Gastrocnemius medialis (tissue), 4 donors: ENCODE data around the gene NCEH1. TPM values are rescaled to one million over a fixed set of nuclear protein-coding genes. Genes with fewer than 3 reads are reported as not detected.

Source experiments
- ATAC-seq, 2 donors: fragments of 150-250 bp; one replicate each; pipeline ENCODE4 v1.9.1; 2016
- DNase-seq, 2 donors: peaks; one replicate each; pipeline ENCODE4 v3.0.0-alpha.2; 2019
- H3K27ac ChIP-seq, 4 donors: fragments of 200-600 bp; sonication (generic); 1 replicate in 1 of 4; 2 replicates in 3 of 4; pipeline ENCODE4 v1.5.1; 2016 to 2018; ENCODE audit warnings: mild to moderate bottlenecking in 2 of 4, moderate library complexity in 1 of 4
- H3K27me3 ChIP-seq, 3 donors: fragments of 200-600 bp; sonication (generic) in 2 of 3; 1 replicate in 1 of 3; 2 replicates in 2 of 3; pipeline versions ENCODE4 v1.5.1 to v1.6.0; 2016 to 2019; ENCODE audit warnings: mild to moderate bottlenecking in 1 of 3, moderate library complexity in 1 of 3
- H3K36me3 ChIP-seq, 2 donors: fragments of 200-600 bp; sonication (generic) in 1 of 2; one replicate each; pipeline ENCODE4 v1.5.1; 2017 to 2018
- H3K4me1 ChIP-seq, 2 donors: fragments of 200-600 bp; sonication (generic) in 1 of 2; one replicate each; pipeline ENCODE4 v1.5.1; 2016 to 2017; ENCODE audit warnings: mild to moderate bottlenecking in 2 of 2
- H3K4me3 ChIP-seq, 4 donors: fragments of 200-600 bp; sonication (generic) in 3 of 4; 1 replicate in 1 of 4; 2 replicates in 3 of 4; pipeline ENCODE4 v1.5.1; 2016 to 2019; ENCODE audit warnings: mild to moderate bottlenecking in 2 of 4
- H3K9me3 ChIP-seq, 3 donors: fragments of 200-600 bp; sonication (generic) in 2 of 3; 1 replicate in 1 of 3; 2 replicates in 2 of 3; pipeline ENCODE4 v1.5.1; 2016 to 2019
- CTCF ChIP-seq, 5 experiments: fragments of 450-650 bp in 3 of 5; fragments of 200-600 bp in 2 of 5; sonication (generic) in 2 of 5; IDR thresholded peaks in 4 of 5; conservative IDR thresholded peaks in 1 of 5; 1 replicate in 4 of 5; 2 replicates in 1 of 5; pipeline ENCODE4 v1.5.1; 2016 to 2019; ENCODE audit warnings: antibody characterized with exemption in 5 of 5, mild to moderate bottlenecking in 3 of 5, moderate library complexity in 3 of 5
- POLR2A ChIP-seq, 2 donors: fragments of 450-650 bp; IDR thresholded peaks; one replicate each; pipeline ENCODE4 v1.6.1; 2017; ENCODE audit warnings: antibody characterized with exemption in 2 of 2, mild to moderate bottlenecking in 2 of 2, moderate library complexity in 2 of 2
- in situ Hi-C, 4 donors: fragments of 200-750 bp; cut with MboI; loops; one replicate each; pipeline versions ENCODE4 v1.15.0 to v1.8.0; 2017; ENCODE audit warnings: low sequenced_read_pairs in 4 of 4
- intact Hi-C: fragments of 100-400 bp; cut with DNase I; formaldehyde crosslinking; loops from one replicate; pipeline ENCODE4 v1.15.1; 2023; ENCODE audit warnings: low total_unique reads
- total RNA-seq, 4 donors: library from RNA; depleted of rRNA; stranded (reverse); fragments of >200 nt; gene quantifications; one replicate each; pipeline versions ENCODE4 v1.1.0 to v1.2.3, GENCODE V29; 2016

The NCEH1 gene
- total RNA-seq, 4 donors from 2014 or later = 7.0 to 19.8 (median 8.2) TPM

- intact Hi-C loops (no loop called here), in situ Hi-C loops (no loop called here)
- H3K9me3 ChIP-seq = no peaks in the 10 kb centered on the region
- ATAC-seq = no peak
- no peak overlapping the region for H3K4me3 ChIP-seq
- peaks cover 0 to 23% of the 10 kb centered on the region in 2 donors for H3K4me1 ChIP-seq
- no peak for DNase-seq
- H3K27ac ChIP-seq = peak overlapping the region; percentile 23 to 72 (median 42)
- H3K27me3 ChIP-seq = no peaks in the 10 kb centered on the region
- TF ChIP-seq CTCF (IDR thresholded peaks at IDR 0.05 in 4 of 5, conservative IDR thresholded peaks at IDR 0.05 in 1 of 5) = no peak
- no peak for TF ChIP-seq POLR2A (IDR thresholded peaks at IDR 0.05)
- H3K36me3 ChIP-seq = no peaks in the 10 kb centered on the region
These were observed 124.9 kb downstream of the NCEH1 start for GRCh38 chr3:172585954-172586353.

GRCh38 chr3:172582712-172583111 lies 128.2 kb downstream of the NCEH1 start:
- TF ChIP-seq CTCF (IDR thresholded peaks at IDR 0.05 in 4 of 5, conservative IDR thresholded peaks at IDR 0.05 in 1 of 5) (no peak), POLR2A (IDR thresholded peaks at IDR 0.05) (no peak)
- intact Hi-C loops = no loop called here
- Histone ChIP-seq H3K36me3 (no peaks in the 10 kb centered on the region), H3K4me1 (peaks cover 0 to 27% of the 10 kb centered on the region in 2 donors), H3K27ac (peak overlapping the region in 1 of 4 donors; percentile 3), H3K9me3 (no peaks in the 10 kb centered on the region), H3K4me3 (no peak overlapping the region), H3K27me3 (no peaks in the 10 kb centered on the region)
- in situ Hi-C loops = no loop called here
- DNase-seq (no peak), ATAC-seq (no peak)

- TF ChIP-seq CTCF (IDR thresholded peaks at IDR 0.05 in 4 of 5, conservative IDR thresholded peaks at IDR 0.05 in 1 of 5) (no peak), POLR2A (IDR thresholded peaks at IDR 0.05) (no peak)
- Histone ChIP-seq H3K4me3 (no peak overlapping the region), H3K27ac (peak overlapping the region in 3 of 4 donors; percentile 2 to 52 (median 3)), H3K9me3 (no peaks in the 10 kb centered on the region), H3K4me1 (peaks cover 0 to 23% of the 10 kb centered on the region in 2 donors), H3K36me3 (no peaks in the 10 kb centered on the region), H3K27me3 (no peaks in the 10 kb centered on the region)
- in situ Hi-C loops (no loop called here), intact Hi-C loops (no loop called here)
- no peak for DNase-seq
- ATAC-seq = no peak
These were observed 129.1 kb downstream of the NCEH1 start for GRCh38 chr3:172581757-172582166.

- Histone ChIP-seq H3K27me3 (no peaks in the 10 kb centered on the region), H3K9me3 (no peaks in the 10 kb centered on the region), H3K4me1 (peaks cover 0 to 18% of the 10 kb centered on the region in 2 donors), H3K4me3 (no peak overlapping the region), H3K36me3 (no peaks in the 10 kb centered on the region), H3K27ac (peak overlapping the region in 3 of 4 donors; percentile 18 to 68 (median 52))
- ATAC-seq = peak in 1 of 2 donors; percentile 24
- intact Hi-C loops (no loop called here), in situ Hi-C loops (no loop called here)
- TF ChIP-seq CTCF (IDR thresholded peaks at IDR 0.05 in 4 of 5, conservative IDR thresholded peaks at IDR 0.05 in 1 of 5) (no peak), POLR2A (IDR thresholded peaks at IDR 0.05) (no peak)
- no peak for DNase-seq
These were observed 130.0 kb downstream of the NCEH1 start for GRCh38 chr3:172580680-172581401.

Other genes with a start within 250 kb of the NCEH1 start
- gene TNFSF10, start 187.6 kb downstream of the NCEH1 start, total RNA-seq = 10 to 100 TPM; 10.2 to 32.8 (median 24.3) TPM
- 1 to 10 TPM; 2.7 to 5.8 (median 3.7) TPM for gene ECT2, start 39.7 kb upstream of the NCEH1 start, total RNA-seq